HCT116 (cell line): ENCODE measurements around the gene EMX1.

Source experiments
- CEBPB ChIP-seq: IDR thresholded peaks from 2 replicates; pipeline ENCODE4 v1.6.1; 2012; ENCODE audit warnings: low read depth
- CTCF ChIP-seq, 3 experiments: fragments of 200-600 bp in 1 of 3; sonication (generic) in 1 of 3; IDR thresholded peaks in 2 of 3; conservative IDR thresholded peaks in 1 of 3; 2 replicates each; pipeline ENCODE4 v1.5.1; 2012 to 2017; ENCODE audit warnings: low read depth in 2 of 3, low read length in 2 of 3, antibody characterized with exemption in 1 of 3, borderline replicate concordance in 1 of 3, control low read depth in 1 of 3, mild to moderate bottlenecking in 1 of 3, mixed read lengths in 1 of 3, mixed run types in 1 of 3, moderate library complexity in 1 of 3; ENCODE audit not compliant: insufficient read depth in 1 of 3
- EZH2 ChIP-seq: fragments of 200-600 bp; sonication (generic); IDR thresholded peaks from 2 replicates; pipeline ENCODE4 v1.6.1; 2017; ENCODE audit warnings: antibody characterized with exemption, mixed run types
- EZH2phosphoT487 ChIP-seq: fragments of 200-600 bp; IDR thresholded peaks from 2 replicates; pipeline ENCODE4 v1.6.1; 2018; ENCODE audit warnings: antibody characterized with exemption, borderline replicate concordance
- JUND ChIP-seq: IDR thresholded peaks from 2 replicates; pipeline ENCODE4 v1.6.1; 2012
- POLR2A ChIP-seq: IDR thresholded peaks from 2 replicates; pipeline ENCODE4 v1.7.0; 2011; ENCODE audit warnings: borderline replicate concordance; ENCODE audit not compliant: insufficient read depth, insufficient read length; ENCODE audit errors: extremely low read depth
- POLR2AphosphoS5 ChIP-seq: IDR thresholded peaks from 2 replicates; pipeline ENCODE4 v1.6.1; 2011; ENCODE audit warnings: mild to moderate bottlenecking, low read depth, low read length, moderate library complexity
- RAD21 ChIP-seq: IDR thresholded peaks from 2 replicates; pipeline ENCODE4 v1.6.1; 2012; ENCODE audit warnings: low read depth, mild to moderate bottlenecking
- SIN3A ChIP-seq: IDR thresholded peaks from 2 replicates; pipeline ENCODE4 v1.6.1; 2012; ENCODE audit warnings: low read depth
- SP1 ChIP-seq: IDR thresholded peaks from 2 replicates; pipeline ENCODE4 v1.6.1; 2012; ENCODE audit warnings: low read depth
- SRF ChIP-seq: IDR thresholded peaks from 2 replicates; pipeline ENCODE4 v1.6.1; 2012; ENCODE audit warnings: low read depth
- YY1 ChIP-seq: IDR thresholded peaks from 2 replicates; pipeline ENCODE4 v1.6.1; 2011; ENCODE audit warnings: low read length, low read depth, moderate library complexity, mild to moderate bottlenecking; ENCODE audit not compliant: insufficient replicate concordance; ENCODE audit errors: extremely low read depth
- TF ChIP-seq, protein P1 (sequence below): IDR thresholded peaks from 2 replicates; pipeline ENCODE4 v1.6.1; 2012; ENCODE audit warnings: low read depth

- TF ChIP-seq, protein P1, sequence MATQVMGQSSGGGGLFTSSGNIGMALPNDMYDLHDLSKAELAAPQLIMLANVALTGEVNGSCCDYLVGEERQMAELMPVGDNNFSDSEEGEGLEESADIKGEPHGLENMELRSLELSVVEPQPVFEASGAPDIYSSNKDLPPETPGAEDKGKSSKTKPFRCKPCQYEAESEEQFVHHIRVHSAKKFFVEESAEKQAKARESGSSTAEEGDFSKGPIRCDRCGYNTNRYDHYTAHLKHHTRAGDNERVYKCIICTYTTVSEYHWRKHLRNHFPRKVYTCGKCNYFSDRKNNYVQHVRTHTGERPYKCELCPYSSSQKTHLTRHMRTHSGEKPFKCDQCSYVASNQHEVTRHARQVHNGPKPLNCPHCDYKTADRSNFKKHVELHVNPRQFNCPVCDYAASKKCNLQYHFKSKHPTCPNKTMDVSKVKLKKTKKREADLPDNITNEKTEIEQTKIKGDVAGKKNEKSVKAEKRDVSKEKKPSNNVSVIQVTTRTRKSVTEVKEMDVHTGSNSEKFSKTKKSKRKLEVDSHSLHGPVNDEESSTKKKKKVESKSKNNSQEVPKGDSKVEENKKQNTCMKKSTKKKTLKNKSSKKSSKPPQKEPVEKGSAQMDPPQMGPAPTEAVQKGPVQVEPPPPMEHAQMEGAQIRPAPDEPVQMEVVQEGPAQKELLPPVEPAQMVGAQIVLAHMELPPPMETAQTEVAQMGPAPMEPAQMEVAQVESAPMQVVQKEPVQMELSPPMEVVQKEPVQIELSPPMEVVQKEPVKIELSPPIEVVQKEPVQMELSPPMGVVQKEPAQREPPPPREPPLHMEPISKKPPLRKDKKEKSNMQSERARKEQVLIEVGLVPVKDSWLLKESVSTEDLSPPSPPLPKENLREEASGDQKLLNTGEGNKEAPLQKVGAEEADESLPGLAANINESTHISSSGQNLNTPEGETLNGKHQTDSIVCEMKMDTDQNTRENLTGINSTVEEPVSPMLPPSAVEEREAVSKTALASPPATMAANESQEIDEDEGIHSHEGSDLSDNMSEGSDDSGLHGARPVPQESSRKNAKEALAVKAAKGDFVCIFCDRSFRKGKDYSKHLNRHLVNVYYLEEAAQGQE, result no peak
- TF ChIP-seq CTCF (IDR thresholded peaks at IDR 0.05 in 2 of 3, conservative IDR thresholded peaks at IDR 0.05 in 1 of 3; ENCODE audit: borderline replicate concordance in 1 of 3, insufficient read depth in 1 of 3, low read depth in 2 of 3, low read length in 2 of 3) (no peak), SP1 (no peak), POLR2AphosphoS5 (no peak), SIN3A (no peak), EZH2 (no peak), EZH2phosphoT487 (no peak), POLR2A (no peak), RAD21 (no peak), CEBPB (no peak), JUND (no peak), YY1 (no peak), SRF (no peak)
Measured at GRCh38 chr2:72984172-72984671, 66.9 kb downstream of the EMX1 start.
